Measurements from ENCODE around the gene GDF15. TPM values are rescaled to one million over a fixed set of nuclear protein-coding genes. Genes with fewer than 3 reads are reported as not detected.
"Not testable (repeated sequence)": the region's sequence is repeated elsewhere in the genome, so short reads cannot be mapped to it uniquely, and the experiment has no call there.

The GDF15 gene
- total RNA-seq, 1 donor from 2014 or later: 3.2 TPM

DNA sequence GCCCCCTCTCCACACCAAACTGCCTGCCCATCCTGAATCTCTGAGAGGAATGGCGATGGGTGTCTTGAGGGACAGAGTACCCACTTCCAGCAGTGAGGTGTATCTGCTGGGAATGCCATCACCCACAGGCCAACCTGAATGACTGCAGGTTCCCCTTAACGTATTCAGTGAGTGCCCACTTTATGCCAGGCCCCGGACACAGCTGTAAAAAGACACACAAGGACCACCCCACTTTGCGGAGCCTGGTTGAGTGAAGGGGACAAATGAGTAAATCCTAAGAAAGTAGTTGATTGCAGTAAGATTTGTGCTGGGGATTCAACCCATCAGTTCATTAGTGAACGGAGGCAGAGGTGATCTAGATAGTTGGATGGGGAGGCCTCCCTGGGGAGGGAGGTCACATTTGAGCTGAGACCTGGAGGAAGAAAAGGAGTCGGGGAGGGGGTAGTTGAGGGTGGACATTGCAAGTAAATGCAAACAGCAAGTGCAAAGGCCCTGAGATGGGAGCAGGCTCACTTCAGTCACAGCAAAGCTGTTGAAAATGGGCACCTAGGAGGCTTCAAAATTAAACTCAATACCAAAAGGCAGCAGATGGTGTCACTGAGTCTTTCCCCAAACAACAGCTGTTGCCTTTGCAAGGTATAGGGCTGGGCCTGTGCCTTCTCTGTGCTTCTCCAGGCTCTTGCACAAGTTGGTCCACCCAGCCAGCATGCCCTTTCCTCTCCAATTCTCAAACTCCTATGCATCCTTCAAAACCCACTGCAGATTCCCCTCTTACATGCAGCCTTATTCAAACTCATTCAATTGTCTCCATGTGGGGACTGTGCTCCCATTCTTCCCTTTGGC, 4.3 kb downstream of the GDF15 start:
- ATAC-seq: no peak
- DNase-seq (ENCODE audit: low spot score): no peak

DNA sequence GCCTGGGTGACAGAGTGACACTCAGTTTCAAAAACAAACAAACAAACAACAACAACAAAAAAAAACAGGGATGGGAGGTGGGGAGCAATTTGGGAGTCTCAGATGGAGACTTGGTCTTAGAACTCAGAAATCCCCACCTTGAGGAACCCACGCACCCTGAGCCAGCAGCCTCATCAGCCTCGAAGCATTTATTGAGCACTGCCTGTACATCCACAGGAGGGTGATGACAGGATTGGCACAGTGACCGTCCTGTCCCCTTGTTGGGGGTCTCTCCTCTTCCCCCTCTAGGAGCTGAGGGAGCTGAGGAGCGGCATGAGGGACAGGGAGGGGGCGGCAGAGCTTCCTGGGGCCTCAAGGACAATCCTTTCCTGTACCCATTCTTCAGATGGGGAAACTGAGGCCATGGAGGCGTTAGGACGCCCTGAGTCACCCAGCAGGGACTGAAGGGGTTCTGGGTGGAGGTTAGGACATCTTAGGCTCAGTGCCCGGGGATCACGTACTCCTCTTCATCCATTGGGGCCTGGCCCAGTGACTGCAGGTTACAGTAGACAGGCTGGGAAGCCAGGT, 5.6 kb downstream of the GDF15 start:
- DNase-seq (ENCODE audit: low spot score) (no peak), ATAC-seq (no peak)

DNA sequence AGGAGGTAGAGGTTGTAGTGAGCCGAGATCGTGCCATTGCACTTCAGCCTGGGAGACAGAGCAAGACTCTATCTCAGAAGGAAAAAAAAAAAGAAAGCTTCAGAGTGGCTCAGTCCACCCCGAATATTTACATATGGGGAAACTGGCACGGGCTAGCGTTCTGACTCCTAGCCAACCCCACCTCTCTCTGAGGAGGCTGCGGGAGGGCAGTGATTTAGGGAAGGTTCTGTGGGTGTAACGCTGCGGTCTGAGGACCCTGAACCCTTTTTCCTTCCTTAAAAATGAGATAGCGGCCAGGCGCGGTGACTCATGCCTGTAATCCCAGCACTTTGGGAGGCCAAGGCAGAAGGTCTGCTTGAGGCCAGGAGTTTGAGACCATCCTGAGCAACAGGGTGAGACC, 6.5 kb downstream of the GDF15 start:
- DNase-seq (ENCODE audit: low spot score) (no peak), ATAC-seq (peak; percentile 24)

DNA sequence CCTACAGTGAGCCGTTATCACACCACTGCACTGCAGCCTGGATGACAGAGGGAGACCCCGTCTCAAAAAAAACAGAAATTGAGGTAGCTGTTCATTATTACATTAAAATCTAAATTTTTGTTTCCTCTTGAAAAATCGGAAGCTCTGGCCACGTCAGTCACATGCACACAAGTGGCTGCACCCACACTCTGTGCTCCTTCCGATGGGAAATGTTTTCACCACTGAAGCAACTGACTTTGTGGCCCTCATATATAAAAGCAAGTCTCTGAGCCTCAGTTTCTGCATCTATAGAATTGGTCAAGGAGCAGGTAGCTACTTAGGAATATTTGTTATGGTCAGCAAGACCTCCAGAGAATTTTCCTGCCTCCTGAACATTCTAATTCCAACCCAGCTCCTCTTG, 7.0 kb downstream of the GDF15 start:
- DNase-seq (ENCODE audit: low spot score): no peak
- ATAC-seq: no peak

DNA sequence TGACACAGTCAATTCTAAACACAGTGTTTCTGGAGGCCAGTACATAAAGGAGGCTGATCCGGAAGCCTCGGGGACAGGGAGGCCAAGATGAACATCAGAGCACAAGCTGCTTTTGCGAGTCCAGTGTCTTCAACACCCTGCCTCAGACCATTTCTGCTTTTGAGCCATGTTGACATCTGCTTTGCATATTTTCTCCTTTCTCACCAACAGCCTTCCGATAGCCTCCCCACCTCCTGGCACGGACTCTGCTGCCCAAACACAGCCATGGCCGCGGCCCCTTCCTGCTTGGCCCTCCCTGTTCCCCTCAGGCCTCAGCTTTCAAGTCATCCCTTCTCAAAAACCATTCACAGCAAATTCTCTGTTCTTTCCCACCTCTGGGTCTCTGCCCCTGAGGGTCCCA, 7.9 kb downstream of the GDF15 start:
- DNase-seq (ENCODE audit: low spot score): no peak
- ATAC-seq: no peak

DNA sequence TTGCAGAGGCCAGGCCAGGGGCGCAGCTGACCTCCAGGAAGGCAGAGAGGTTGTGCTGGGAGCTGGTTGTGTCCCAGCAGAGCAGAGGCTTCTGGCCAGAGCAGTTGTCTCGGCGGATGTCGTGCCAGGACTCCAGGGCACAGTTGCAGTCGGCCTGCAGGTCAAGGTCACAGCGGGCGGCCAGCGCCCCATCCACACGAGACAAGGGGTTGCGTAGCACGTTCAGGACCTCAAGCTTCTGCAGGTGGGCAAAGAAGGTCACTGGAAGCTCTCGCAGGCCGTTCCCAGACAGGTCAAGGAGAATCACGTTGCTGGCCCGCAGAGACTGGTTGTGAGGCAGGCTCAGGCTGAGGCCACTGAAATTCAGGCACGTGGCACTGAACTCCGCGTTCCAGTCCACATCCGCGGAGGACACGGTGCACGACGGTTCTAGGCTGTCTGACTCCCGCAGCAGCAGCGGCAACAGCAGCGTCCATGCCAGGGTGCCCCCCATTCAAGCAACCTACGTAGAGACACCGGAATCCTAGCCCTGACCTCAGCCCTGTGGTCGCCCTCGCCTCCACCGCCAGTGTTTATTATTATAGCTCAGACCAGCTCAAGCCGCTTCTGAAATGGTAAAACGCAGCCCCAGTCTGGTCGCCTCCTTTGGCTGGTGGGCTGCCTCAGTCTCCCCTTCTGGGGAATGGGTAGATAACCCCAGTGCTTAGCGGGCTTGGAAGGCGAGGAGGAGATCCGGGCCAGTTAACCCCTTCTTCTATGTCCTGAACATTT, 10.7 kb downstream of the GDF15 start:
- ATAC-seq (peak; percentile 80), DNase-seq (ENCODE audit: low spot score) (peak; percentile 86)

DNA sequence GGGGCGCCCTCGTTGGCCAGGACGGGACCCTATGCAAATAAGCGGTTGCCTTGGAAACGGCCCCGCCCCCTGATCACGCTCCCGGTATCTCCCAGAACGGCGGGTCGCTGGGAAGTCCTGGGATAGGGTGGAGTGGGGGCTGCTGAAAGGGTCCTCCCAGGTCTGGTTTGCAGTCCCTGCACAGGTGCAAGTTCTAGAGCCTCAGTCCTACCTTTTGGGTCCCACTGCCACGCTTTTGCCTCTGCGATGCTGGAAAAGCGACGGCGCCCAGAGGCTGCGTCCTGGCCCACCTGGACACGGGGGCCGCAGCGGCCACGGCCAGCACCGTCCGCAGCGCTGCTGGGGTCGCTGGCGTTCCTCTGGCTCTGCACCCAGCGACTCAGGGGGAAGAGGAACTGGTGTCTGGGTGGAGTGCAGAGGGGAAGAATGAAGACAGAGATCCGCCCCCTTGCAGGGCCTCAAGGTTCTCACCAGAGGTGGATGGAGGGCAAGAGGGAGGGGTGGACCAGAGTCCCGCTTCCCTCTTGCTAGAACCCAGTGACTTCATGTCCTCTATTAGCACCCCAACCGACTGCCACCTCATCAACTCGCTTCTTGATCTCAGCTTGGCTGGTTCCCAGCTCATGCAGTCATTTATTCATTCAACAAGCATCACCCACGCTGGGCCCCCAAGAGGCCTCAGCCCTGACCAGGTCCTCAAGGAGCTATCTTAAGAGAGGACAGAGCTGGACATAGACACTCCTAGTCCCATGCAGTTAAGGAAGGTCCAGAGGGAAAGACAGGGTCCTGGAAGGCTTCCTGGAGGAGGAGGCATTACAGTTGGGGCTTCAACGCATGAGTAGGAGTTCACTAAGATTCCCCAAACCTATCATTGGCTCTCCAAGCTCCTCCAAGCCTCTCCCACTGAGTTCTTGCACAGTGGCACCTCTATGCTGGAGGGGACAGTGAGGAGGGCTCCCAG, 11.6 kb downstream of the GDF15 start, which contains the start of gene LRRC25:
LRRC25 (minus strand) TSS at position 381 of the 961 bp plus-strand sequence. CDS start 659 bp downstream, outside the sequence.
- peak; percentile 4 for ATAC-seq
- no peak for DNase-seq (ENCODE audit: low spot score)

DNA sequence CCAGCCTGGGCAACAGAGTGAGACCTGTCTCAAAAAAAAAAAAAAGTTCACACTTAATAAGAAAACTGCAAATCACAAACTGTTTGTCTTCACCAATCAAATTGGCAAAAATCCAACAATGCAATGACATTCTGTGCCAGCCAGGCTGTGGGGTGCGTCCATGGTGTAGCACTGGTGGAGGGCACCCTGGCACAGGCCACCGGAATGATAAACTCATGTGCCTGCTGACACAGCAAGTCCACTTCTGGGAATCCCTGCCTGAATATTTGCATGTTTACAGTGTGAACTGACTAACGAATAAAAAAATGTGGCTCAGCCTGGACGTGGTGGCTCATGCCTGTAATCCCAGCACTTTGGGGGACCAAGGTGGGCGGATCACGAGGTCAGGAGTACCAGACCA, 13.1 kb downstream of the GDF15 start:
- peak; percentile 92 for DNase-seq (ENCODE audit: low spot score)

DNA sequence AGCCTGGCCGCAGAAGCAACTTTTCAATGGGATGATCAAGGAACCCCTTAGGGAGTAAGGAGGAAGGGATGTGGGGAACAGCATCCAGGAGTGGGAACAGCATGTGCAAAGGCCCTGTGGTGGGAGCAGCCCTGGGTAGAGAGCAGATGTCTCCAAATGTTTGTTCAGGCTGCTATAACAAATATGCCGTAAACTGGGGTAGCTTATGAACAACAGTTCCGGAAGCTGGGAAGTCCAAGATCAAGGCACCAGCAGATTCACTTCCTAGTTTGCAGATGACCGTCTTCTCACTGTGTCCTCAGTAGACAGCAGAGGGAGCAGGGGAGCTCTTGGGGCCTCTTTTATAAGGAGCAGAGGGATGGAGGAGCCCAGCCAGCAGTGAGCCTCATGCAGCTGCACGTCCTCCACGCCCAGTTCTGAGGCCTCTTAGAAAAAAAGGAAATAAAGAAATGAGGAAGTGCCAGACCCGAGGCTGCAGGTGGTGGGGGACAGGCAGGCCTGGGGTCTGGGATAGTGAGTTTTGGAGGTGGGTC, 15.7 kb downstream of the GDF15 start:
- DNase-seq (ENCODE audit: low spot score): peak; percentile 54
- ATAC-seq: peak; percentile 54

More for the DNA sequence above, 13.1 kb downstream of the GDF15 start:
- ATAC-seq: peak; percentile 70

DNA sequence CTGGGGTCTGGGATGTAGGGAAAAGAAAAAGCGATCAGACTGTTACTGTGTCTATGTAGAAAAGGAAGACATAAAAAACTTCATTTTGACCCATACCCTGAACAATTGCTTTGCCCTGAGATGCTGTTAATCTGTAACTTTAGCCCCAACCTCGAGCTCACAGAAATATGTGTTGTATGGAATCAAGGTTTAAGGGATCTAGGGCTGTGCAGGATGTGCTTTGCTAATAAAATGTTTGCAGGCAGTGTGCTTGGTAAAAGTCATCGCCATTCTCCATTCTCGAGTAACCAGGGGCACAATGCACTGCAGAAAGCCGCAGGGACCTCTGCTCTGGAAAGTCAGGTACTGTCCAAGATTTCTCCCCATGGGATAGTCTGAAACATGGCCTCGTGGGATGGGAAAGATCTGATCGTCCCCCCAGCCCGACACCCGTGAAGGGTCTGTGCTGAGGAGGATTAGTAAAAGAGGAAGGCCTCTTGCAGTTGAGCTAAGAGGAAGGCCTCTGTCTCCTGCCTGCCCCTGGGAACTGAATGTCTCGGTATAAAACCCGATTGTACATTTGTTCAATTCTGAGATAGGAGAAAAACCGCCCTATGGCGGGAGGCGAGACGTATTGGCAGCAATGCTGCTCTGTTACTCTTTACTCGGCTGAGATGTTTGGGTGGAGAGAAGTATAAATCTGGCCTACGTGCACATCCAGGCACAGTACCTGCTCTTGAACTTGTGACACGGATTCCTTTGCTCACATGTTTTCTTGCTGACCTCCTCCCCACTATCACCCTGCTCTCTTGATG, 16.7 kb downstream of the GDF15 start:
- DNase-seq (ENCODE audit: low spot score); ATAC-seq: not testable (repeated sequence)

DNA sequence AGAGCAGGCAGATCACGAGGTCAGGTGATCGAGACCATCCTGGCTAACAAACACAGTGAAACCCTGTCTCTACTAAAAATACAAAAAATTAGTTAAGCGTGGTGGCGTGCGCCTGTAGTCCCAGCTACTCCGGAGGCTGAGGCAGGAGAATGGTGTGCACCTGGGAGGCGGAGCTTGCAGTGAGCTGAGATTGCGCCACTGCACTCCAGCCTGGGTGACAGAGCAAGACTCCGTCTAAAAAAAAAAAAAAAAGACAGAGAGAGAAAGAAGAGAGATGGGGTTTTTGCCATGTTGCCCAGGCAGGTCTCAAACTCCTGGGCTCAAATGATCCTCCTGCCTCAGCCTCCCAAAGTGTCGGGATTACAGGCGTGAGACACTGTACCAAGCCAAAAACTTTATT, 19.8 kb downstream of the GDF15 start:
- not testable (repeated sequence) for ATAC-seq; DNase-seq (ENCODE audit: low spot score)

DNA sequence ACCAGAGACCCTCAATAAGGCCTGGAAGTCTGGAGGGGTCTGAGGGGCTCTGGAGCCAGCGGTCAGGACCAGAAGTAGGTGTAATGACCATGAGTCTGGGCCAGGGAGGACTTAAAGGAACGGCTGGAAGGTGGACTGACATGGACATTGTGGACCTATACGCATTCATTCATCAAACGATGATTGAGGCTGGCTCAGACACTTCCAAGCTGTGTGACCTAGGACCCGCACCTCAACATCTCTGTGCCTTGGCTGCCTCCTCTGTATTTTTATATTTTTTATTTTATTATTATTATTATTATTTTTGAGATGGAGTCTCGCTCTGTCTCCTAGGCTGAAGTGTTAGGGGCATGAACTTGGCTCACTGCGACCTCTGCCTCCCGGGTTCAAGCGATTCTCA, 20.8 kb downstream of the GDF15 start:
- DNase-seq (ENCODE audit: low spot score) (no peak), ATAC-seq (no peak)

DNA sequence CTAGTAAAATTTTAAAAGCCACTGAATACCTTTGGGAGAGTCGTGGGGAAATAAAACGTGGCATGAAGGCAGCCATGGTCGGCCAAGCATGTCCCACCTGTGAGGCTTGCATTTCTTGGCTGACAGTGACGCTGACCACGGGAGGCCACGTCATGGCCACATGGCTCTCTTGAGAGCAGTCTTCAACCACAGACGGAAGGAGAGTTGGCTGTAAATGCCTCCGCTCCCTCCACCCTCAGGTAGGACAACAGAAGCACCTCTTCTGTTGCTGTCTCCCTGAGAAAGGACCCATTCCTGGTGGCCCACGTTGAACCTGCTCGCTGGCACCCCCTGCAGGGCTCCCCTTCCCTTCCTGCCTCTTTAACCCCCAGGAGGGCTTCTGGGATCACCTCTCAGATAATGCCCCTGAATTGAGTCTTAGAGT, 22.1 kb downstream of the GDF15 start:
- DNase-seq (ENCODE audit: low spot score) (no peak), ATAC-seq (peak; percentile 75)

DNA sequence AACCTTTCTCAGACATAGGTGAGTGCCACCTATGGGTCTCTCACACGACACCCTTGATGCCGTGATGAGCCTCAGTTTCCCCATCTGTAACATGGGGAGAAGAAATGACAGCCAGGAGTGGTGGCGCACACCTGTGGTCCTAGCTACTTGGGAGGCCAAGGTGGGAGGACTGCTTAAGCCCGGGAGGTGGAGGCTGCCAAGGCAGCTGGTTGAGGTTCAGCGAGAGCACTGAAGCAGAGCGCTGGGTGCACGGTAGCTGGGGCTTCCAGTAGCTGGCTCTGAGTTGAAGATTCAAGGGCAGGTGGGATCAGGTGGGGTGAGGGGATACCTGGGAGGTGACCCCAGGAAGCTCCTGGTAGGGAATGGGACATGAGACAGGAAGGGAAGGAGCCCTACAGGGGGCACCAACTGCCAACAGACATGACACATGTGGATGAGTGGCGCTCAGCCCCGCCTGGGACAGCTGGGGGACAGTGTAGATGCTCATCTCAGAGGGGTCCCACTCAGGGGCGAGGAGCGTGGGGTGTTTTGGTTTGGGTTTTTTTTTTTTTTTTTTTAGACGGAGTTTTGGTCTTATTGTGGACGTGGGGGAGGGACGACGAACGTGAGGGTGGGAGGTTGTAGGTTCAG, 26.8 kb downstream of the GDF15 start:
- ATAC-seq (no peak), DNase-seq (ENCODE audit: low spot score) (no peak)

DNA sequence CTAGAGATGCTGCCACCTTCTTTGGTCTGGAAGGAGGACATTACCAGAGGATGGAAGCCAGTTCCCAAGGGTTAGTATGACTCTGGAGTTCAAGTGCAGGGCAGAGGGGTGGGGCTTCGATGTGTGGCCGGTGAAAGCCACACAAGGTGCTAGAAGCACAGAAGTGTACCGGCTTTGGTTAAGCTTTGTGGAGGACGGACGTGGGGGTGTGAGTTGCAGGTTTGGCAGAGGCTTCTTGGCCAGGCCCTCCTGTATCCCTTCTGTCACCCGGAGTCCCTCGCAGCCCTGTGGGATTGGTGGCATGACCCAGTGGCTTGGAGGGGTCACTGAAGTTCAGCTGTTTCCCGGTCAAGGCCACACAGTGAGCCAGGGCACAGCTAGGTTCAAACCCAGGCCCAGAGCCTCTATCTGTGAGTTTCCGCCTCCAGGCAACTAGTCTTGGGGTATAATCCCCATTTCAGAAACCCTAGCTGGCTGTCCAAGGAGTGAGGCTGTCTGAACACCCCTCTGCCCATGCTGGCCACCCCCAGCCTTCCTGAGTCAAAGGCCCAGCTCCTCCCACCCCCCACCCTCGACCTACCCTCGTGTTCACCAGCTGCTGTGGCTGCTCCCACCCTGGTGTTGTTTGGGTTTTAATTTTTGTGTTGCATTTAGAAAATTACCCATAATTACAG, 28.7 kb downstream of the GDF15 start:
- peak; percentile 30 for ATAC-seq

DNA sequence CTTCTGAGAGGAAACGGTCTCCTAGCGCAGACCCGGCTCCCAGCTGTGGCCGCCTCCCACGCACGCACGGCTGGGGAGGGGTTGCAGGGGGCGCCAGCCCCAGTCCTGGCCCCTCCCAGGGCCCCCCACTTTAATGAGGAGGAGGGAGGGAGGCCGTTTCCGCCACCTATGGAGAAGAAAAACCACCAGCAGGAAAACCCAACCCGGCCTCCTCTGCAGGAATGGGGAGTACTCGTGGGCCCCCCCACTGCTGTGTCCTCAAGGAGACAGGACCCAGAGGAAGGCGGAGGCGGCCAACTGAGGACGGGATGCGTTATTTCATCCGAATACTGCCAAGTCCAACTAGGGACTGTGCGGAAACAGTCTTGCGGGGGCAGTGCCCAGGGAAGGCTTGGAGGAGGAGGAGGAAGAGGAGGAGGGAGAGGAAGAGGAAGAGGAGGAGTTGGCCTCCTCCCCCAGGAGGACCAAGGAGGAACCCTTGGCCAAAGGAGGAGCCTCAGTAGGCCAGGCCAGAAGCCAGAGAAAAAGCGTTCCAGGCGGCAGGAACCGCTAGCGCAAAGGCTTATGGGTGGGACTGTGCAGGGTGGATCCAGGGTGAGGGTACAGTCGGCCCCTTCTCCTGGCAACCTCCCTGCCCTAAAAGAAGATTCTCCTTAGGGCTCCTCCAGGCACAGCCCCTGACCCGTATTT, 29.4 kb downstream of the GDF15 start:
- DNase-seq (ENCODE audit: low spot score): peak; percentile 64
- peak; percentile 4 for ATAC-seq

More for the DNA sequence above, 28.7 kb downstream of the GDF15 start:
- peak; percentile 63 for DNase-seq (ENCODE audit: low spot score)

DNA sequence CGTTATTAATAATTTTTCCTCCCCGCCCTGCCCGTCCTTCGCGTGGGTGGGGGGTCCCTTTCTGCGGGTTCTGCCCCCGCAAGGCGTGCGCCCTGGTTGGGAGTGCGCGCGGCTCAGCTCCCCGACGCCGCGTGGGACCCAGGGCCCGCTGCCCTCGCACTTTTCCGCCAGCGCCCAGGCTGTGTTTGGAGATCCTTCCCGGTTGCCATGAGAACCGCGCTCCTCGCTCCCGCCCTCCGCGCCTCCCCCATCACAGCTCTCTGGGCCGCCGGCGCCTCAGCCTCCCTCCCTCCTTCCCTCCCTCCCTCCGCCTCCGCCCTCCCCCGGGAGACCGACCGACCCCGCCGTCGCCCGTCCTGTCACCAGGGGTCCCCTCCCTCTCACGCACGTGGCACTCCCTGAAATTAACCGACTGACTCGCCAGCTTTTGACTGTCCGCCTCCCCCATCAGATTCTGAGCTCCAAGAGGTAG, 30.9 kb downstream of the GDF15 start:
- DNase-seq (ENCODE audit: low spot score): peak; percentile 76
- peak; percentile 38 for ATAC-seq

All from left lobe of liver (tissue), 2 donors.